ENCODE data around the gene KCND3.

GRCh38 chr1:111891566-111891965 is 97.9 kb downstream of the KCND3 start:
- no peak for TF ChIP-seq CTCF (conservative IDR thresholded peaks at IDR 0.05; ENCODE audit: low read length)
- no peak for TF ChIP-seq EZH2phosphoT487 (IDR thresholded peaks at IDR 0.05; ENCODE audit: borderline replicate concordance)
